ENCODE data around the gene CHMP4A.

CHMP4A gene, protein sequence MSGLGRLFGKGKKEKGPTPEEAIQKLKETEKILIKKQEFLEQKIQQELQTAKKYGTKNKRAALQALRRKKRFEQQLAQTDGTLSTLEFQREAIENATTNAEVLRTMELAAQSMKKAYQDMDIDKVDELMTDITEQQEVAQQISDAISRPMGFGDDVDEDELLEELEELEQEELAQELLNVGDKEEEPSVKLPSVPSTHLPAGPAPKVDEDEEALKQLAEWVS

DNA sequence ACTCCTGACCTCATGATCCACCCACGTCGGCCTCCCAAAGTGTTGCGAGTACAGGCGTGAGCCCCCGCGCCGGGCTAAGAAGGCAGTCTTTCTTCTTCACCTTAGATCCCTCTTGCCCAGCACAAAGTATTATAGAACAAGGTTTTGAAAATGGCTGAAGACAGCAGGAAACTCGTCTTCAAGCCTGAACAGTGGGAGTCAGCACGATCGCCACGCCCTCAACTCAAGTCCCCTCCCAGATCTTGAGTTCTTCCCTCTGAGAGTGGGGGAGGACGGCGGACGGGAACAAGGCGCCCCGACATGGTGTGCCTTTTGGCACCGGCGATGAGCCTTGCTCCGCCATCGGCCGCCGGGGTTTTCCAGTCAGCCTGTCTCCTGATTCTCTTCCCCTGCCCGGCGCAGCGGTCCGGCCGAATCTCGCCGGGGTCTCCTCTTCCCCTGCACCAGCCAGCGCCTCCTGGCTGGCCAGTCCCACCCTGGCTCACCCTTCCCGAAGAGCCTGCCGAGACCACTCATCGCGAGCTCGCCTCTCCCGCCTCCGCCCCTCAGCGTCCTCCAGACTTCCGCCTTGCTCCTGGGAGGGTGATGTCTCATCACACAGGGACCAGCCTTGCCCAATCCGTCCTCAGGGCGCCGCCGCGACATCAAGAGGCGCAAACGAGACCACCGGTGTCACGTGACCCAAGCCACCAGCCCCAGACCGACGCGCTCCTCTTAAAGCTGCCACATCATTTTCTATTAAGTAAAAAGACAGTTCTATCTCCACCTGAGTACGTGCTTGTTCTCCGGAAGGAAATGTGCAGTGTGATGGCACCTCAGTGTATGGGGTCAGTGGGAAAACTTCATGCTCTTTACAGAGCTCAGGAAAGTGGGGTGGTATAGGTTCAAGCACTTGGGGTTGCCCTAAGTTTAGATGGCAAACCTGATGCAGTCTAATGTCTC, at the start of gene CHMP4A:
CHMP4A (minus strand) TSS at position 565 of the 942 bp plus-strand sequence; CDS start at position 516, 49 bp downstream.
- peak; percentile 83 to 99 for DNase-seq

DNA sequence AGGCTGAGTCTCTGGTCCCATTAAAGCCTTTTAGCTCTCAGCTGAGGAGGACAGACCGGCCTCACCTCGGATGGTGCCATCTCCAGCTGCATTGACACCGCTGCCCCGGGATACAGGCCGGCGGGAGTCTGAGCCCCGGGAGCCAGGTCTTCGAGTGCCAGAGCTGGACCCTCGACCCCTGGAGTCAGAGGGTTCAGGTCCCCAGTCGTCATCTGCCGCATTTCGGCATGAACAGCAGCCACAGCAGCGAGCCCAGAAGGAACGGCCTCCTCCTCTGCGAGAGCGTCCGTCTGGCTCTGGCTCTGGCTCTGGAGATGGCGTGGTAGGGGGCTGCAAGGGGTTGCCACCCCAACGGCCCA, 48.7 kb upstream of the CHMP4A start:
- DNase-seq: no peak

DNA sequence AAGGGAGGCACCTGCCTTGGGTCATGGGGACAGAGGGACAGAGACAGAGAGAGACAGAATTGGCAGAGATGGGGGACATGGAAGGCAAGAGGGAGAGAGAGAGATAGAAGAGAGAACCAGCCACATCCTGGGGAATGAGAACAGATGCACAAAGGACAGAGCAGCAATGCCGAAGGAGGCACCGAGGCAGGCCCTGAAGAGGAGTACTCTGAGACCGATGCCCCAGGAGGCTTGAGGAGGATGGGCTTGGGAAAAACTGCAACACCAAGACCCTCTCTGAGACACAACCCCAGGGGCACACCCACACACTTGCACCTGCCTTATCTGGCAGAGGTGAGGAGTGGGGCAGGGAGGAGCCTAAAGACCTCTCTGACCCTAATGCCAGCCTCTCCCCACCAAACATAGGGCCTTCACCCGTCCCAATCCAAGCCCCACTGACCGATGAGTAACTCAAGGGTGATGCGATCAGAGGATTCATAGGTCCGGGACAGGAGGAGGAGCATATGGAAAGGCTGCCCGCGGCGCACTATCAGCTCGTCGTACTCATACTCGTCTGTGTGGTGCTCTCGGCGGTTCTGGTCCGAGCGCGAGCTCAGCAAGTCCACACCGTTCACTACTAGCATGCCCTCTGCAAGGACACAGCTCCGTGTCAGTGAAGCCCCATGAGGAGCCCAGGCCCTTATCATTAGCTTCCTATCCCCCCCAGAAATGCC, 48.1 kb upstream of the CHMP4A start:
- no peak for DNase-seq

DNA sequence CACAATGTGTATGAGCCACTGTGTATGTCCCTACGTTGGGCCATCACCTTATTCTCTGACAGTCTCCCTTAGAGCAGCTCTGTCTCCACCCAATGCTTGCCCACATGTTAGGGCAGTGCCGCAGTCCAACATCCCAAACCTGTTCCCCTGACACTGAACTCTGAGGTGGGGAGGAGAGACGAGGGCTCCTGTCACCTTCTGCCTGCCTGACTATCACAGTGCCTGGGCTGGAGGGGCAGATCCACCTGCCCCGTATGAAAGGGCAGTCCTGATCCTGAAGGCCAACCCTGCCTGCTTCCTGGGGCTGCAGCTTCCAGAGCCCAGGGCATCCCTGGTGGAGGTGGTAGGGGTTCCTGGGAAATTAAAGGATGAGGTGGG, 47.5 kb upstream of the CHMP4A start:
- DNase-seq: no peak

DNA sequence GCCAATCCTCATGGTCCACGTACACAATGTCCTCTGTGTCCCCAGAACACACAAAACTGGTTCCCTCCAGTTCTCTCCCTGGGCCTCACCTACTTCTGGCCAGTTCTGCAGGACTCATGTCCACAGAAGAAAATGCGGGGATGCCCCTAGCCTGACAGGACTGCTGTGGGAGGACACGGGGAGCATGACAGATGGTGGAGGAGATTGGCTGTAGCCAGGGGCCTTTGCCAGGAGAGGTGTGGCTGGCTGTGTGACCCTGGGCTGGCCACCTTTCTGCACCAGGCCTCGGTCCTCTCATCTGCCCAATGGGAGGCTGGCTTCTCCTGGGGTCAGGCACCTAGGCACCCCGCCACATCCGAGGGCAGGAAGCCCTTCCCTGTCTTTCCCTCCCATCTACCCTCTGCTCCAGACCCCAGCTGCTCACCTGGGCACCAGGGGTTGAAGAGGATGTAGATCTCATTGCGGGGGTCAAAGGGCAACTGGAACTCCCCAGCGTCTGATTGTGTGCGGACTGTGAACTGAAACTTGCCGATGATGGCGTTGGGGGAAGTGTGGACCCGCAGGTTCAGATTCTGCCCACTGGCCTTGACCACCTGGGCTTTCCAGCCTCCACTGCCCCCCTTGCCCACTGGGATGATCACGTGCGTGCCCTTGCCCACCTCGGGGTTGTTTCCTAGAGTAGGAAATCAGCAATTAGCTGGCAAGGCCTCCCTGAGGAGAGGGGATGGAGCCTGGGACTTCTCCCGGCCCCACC, 46.9 kb upstream of the CHMP4A start:
- no peak for DNase-seq

DNA sequence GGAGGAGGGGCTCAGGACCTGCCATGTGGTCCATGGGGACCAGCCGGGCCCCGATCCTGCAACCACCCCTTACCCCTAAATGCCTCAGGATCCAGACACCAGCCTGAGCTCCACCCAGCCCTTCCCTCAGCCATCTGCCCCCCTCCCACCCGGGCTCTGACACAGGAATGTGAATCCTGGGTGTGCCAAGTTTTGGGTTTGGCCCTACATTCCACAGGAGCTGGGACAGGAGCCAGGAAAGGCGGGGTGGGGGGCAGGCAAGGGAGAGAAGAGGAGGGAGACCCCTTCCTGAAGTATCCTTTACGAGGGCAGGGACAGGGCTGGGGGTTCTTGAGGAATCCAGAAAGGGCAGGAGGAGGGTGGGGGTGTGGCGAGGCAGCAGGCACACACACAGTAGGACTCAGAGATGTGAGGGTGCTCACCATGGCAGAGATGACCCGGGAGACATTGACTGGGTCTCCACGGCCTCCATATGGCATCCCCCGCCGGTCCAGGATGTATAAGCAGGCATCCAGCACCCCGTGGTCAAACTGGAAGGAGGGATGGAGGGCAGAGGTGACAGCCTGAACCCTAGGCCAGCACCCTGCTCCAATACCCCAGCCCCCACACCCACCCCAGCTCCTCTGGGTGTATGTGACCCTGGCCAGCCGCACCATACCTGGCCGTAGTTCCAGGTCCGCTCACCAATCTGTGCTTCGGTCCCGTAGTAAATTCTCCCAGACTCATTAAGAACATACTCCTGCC, 46.2 kb upstream of the CHMP4A start:
- no peak for DNase-seq

DNA sequence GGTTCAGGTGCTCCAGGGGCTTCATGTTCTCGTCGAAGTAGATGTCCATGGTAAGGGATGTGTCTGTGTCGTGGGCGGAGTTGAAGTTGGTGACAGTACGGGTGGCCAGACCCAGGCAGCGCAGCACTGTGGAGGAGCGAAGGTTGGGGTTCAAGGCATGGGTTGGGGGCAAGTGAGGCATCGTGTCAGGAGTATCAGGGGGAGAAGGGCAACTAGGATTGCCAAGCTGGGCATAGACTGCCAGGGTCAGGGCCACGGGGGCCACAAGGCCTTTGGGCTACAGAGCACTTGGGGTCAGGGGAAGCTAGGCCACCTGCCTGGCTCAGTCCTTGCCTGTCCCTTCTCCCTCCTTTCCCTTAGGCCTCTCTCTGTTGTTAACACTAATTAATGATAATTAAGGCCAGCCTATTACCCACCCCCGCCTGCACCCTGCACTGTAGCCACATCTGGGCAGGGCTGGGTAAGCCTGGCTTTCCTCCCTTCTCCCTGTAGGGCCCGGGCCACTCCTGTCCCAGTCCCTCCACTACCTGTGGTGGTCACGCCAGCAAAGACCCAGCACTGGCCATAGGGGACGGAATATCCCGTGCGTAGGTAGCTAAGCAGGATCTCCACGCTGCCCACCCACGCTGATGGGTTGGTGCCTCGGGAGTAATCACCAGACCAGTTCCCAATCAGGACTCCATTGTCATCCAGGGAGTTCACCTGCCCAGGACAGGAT, 45.4 kb upstream of the CHMP4A start:
- no peak for DNase-seq

DNA sequence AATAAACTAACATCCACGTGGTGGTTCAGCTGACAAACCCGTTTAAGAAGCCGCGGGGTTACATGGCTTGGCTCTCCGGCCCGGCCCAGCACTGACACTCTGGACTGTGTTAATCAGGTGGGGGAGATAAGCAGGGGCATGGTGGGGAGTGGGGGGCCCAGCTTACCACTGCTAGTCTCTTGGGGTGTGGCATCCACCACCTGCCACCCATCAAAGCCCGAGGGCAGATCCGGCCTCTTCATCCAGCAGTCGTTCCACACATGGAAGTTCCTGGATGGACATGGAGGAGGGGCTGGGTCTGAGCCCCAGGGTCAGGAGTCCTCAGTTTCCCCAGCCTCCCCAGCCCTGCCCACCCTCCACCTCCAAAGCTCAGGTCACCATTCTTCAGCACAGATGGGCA, 44.8 kb upstream of the CHMP4A start:
- no peak for DNase-seq

DNA sequence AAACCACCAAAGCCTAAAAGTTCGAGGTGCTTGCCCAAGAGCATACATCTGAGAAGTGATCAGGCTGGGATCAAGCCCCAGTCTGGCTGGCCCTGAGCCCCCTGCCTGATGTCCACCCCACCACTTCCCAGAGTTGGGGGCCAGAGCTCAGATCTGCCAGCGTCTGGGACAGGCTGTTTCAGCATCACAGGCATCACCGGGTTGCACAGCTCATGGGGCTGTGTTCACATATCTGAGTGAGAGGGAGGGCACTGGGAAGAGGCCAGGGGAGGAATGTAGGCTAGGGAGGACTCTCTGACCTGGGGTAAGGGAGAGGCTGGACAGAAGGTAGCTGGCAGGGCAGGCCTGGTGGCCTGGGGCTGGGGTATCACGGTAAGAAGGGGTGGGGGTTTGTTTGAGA, 43.7 kb upstream of the CHMP4A start:
- DNase-seq: no peak

DNA sequence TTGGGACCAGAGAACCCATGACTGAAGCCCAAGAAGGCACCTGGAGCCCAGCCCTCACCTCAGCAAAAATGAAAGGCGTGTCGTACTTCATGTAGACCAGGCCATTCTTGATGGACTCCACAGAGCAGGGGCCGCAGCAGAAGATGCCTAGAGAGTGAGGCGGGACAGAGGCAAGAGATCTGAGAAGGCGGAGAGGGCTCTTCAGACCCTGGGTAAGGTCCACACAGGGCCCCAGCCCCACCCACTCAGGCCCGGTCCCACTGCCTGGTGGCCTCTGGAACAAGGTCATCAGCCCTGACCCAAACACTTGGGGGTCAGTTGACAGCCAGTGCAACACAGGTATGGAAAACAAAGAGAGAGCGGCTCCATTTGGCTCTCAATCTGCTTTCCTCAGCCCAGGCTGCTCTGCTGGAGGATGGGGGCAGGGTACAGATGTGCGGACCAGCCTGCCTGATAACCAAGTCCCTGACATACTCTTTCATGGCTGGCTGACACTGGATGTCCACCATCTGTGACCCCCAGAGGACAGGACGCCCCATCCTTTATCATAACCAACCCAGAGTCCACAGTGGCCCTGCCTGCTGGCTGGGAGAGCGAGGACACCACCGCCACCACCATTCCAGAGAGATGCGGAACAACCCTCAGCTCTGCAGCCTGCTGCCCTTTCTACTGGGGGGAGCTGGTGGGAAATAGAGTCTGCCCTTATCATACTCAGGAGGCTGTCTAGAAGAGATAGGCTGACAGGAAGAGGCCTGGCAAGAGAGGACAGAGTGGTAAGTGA, 42.8 kb upstream of the CHMP4A start:
- no peak for DNase-seq

DNA sequence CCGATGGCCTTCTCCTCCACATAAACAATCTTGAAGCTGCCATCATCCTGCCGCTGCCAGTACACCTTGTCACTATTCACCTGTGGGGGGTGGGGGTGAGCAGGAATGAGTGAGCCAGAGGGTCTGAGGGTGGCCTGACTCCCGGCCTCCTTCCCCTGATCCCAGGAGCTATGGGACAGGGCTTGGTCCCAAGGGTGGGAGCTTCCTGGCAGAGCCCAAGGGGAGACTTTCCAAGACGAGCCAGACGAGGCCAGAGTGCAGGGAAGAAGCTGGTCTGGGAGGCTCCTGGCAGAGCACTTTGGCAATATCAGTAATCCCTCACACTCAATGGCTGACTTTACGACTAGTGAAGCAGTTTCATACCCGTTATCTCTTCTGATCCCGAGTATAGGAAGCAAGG, 42.1 kb upstream of the CHMP4A start:
- no peak for DNase-seq

DNA sequence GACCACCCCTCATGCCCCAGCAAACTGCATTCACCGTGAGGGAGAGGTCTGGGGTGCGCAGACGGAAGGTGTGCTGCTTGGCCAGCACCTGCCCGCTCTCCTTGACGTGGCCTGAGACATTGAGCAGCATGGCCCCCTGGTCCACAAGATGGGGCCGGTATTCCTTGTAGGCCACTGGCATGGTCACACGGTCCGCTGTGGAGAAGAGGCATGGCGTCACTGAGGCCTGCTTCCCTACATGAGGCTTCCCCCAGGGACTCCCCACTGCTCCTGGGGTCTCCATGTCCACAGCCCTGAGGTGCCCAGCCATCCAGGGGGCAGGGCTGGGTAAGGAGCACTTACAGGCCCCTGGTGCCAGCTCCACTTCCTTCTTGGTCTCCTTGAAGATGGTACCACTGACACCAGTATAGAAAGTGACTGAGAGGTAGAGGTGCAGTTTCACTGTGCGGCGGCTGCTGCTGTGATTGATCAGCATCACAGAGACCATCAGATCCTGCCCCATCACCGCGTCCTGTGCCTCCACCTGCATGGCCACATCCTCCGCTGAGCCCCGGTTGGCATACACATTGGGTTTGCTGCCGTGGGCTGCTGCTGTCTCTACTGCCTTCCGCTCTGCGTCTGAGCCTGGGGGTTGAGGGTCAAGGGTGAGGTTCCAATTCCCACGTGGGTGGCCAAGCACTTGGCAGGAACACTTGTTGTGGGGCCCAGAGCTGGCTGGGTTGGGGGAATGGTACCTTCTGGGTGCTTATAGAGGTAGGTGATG, 41.5 kb upstream of the CHMP4A start:
- DNase-seq: no peak

DNA sequence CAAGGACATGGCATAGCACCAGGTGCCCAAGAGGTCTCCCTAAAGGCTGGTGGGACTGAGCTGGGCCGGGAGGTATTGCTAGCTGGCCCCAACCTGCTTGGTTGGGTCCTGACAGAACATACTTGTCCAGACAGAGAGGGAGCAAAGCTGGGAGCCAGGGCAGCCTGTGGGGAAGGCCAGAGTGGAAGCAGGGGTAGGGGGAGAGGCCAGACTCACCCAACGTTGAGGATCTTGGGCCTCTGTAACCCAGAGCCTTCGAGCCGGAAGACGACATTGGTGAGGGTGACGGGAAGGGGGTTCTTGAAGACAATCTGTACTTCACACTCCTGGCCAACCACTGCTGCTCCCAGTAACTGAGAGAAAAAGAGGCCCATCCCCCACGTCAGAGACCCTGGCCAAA, 40.6 kb upstream of the CHMP4A start:
- DNase-seq: no peak

DNA sequence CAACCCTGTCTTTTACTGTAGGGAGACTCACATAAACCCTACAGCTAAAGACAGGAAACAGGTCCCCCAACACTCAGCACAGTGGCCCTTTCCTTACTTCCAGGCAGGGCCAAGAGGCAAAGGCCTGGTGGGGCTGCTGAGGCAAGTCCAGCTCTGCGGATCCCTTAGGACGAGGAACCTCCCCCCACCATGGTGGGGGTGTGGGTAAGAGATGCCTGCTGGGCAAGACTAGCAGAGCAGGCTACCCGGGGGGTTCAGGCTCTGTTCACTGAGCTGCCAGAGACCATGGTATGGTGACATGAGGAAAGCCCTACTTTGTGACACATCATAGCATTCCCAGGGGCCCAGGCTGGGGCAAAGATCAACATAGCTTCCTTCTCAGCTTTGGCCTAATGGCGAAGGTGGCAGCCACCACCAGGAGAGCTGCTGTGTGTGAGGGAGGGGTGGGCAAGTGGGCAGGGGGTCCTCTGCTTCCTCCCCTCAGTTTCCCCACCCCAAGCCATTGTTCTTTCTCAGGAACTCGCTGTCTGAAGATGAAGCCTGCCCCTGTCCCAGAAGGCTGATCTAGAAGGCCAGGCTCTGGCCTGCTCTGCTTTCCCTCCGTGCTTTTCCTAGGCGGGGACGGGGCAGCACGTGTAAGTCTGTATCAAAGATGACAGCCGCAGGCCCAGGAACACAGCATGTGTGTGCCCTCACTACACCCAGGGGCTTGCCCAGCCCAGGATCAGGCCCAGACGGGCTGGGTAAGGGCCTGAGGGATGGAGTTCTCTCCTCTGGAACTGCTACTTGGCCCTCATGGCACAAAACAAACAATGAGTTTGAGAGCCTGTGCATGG, 39.2 kb upstream of the CHMP4A start:
- no peak for DNase-seq

DNA sequence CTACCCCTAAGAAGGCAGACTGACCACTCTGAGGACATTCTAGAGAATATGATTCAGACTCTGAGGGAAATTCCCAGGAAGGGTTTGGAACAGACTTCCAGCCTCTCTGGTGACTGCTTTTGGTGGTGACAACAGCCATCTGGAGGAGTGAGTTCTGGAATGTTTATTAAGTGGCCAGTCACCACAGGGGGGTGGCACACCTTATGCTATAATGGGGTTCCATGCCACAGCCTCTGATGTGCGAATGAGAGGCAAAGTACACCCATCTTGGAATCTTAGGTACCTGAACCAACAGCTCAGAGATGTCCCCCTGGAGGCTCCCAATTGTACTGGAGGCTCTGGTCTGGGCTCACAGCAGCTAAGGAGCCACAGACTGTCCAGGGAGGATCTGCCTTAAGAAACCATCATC, 38.6 kb upstream of the CHMP4A start:
- no peak for DNase-seq

DNA sequence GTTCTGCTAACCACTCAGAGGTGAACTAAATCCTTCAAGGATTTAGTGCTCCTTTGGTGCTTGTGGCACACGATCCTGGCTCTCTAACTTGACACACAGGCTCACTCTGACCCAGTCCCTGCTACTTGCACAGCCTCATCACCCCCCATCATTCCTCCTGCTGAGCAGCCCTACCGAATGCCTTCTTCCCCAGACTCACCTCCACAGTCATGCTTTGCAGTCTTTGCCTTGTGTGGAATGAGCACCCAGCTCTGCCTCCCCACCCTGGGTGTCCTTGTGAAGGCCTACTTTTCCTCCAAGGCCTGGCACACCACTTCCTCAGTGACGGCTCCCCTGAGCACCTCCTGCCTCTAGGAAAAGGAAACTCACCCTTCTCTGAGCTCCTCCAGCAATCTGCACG, 37.1 kb upstream of the CHMP4A start:
- DNase-seq: no peak

DNA sequence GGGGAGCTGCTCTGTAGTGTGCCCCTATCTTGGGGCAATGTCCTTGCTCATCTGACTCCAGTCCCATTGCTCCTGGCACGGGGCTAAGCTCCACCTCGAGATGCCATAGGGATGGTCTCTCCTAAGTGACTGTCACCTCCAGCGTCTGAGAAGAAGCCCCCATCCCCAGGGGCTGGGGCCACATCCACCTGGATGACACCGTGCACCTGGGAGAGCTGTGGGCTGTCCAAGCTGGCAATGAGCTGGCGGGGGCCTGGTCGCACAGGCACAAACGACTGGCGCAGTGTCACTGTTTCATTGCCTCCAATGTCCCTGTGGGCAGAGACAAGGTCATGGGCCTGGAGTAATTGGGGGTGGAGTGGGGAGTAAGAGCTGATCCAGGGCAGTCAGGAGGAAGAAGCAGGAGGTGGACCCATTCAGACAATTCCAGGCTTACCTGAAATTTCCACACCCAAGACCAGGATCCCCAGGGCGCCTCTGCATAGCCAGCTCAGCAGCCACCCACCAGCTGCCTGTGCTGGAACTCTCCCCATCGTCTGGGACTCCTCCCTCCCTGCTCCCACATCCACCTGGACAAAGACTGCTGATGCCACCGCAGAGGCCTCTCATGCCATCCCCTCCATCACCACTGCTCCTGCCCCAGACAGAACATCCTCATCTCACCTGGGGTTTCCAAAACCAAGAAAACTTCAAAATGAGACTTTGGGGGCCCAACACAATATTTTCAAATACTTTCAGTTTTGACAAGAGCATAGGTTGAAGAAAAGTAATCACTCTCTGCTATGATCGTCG, 36.1 kb upstream of the CHMP4A start:
- no peak for DNase-seq

DNA sequence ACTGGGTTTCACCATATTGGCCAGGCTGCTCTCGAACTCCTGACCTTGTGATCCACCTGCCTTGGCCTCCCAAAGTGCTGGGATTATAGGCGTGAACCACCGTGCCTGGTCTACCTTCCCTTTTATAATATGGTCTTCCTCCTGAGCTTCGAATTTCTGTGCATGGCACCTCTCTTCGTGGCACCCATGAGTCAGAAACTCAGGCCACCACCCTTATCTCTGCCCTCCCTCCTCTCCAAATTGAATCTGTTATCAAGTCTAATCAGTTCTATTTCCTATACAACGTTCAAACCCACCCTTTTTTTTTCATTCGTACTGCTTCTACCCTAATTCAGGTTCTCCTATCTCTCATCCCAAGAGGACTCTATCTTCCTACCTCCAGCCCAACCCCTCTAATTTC, 34.1 kb upstream of the CHMP4A start:
- no peak for DNase-seq
